Hematopoietic multipotent progenitor cell treated with erythropoietin and hydrocortisone succinate and interleukin-3 and kit ligand, for 4 days (in vitro differentiated cells): ENCODE data around the gene MFSD2B.
"Not testable (repeated sequence)": the region's sequence is repeated elsewhere in the genome, so short reads cannot be mapped to it uniquely, and the experiment has no call there.

ENCODE experiments used
- DNase-seq: peaks from one replicate; pipeline ENCODE4 v3.0.0-alpha.2; 2015

MFSD2B gene, protein sequence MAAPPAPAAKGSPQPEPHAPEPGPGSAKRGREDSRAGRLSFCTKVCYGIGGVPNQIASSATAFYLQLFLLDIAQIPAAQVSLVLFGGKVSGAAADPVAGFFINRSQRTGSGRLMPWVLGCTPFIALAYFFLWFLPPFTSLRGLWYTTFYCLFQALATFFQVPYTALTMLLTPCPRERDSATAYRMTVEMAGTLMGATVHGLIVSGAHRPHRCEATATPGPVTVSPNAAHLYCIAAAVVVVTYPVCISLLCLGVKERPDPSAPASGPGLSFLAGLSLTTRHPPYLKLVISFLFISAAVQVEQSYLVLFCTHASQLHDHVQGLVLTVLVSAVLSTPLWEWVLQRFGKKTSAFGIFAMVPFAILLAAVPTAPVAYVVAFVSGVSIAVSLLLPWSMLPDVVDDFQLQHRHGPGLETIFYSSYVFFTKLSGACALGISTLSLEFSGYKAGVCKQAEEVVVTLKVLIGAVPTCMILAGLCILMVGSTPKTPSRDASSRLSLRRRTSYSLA

GRCh38 chr2:24009680-24010476 lies at the start of gene MFSD2B:
MFSD2B (plus strand) TSS chr2:24010085; CDS start chr2:24010097, 12 bp downstream.
- DNase-seq: peak; percentile 80

GRCh38 chr2:23967846-23968245 lies 42.0 kb upstream of the MFSD2B start:
- DNase-seq: no peak

GRCh38 chr2:23976883-23977282 lies 33.0 kb upstream of the MFSD2B start:
- no peak for DNase-seq

- peak; percentile 82 for DNase-seq
Observed at GRCh38 chr2:23988371-23988770, 21.5 kb upstream of the MFSD2B start.

DNA sequence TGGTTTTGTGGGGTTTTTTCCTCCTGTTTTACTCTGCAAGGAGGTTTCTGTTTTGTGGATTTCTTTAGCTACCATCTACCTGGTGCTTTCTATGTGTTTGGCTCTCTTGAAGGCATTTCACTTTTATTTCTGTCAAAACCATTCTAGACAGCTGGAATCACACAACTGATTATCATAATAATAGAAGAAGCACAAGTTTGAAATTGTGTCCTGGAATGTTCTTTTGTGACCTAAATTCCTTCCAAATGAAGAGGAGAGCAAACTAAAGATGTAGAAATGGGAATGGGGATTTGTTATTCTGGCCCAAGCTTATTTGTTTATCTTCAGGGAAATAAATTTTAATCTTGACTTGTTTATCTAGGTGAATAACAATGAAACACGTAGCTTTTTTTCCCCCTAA lies 17.0 kb upstream of the MFSD2B start:
- no peak for DNase-seq

DNA sequence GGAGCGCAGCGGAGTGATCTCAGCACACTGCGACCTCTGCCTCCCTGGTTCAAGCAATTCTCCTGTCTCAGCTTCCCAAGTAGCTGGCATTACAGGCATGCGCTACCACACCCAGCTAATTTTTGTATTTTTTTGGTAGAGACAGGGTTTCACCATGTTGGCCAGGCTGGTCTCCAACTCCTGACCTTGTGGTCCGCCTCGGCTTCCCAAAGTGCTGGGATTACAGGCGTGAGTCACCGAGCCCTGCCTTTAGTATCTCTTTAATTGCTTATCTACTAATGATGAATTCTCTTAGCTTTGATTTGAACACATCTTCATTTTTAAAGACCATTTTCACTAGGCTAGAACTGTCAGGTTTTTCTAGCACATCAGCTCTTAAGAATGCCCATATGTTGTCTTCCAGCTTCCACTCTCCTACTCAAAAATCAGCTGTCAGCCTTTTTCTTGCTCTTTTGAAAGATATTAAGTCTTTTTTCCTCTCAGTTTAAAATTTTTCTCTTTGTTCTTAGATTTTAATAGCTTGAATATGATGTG lies 16.1 kb upstream of the MFSD2B start:
- DNase-seq: no peak

DNA sequence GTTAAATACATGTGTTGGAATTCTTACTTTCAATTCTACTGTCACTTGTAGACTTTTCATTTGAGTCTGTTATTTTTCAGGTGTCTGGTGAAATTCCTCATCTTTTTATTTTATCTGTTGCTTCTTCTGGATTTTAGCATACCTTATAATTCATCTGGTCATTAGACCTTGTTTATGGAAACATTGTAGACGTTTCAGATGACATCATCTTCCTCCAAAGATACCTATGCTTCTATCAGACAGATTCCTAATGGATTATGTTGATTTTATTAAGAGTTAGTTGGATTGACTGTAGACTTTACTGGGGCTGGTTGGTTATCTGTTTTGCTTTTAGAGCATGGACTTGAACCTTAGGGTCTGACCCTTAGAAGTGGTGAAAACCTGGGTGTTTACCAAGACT lies 15.3 kb upstream of the MFSD2B start:
- DNase-seq: no peak

GRCh38 chr2:24007693-24008092 lies 2.2 kb upstream of the MFSD2B start:
- no peak for DNase-seq

- DNase-seq: no peak
Observed at GRCh38 chr2:24008672-24009366, 1.1 kb upstream of the MFSD2B start.

GRCh38 chr2:24009367-24009679 lies 562 bp upstream of the MFSD2B start:
- DNase-seq: no peak

- DNase-seq: peak; percentile 54
Observed at GRCh38 chr2:24010477-24011249, 778 bp downstream of the MFSD2B start.

DNA sequence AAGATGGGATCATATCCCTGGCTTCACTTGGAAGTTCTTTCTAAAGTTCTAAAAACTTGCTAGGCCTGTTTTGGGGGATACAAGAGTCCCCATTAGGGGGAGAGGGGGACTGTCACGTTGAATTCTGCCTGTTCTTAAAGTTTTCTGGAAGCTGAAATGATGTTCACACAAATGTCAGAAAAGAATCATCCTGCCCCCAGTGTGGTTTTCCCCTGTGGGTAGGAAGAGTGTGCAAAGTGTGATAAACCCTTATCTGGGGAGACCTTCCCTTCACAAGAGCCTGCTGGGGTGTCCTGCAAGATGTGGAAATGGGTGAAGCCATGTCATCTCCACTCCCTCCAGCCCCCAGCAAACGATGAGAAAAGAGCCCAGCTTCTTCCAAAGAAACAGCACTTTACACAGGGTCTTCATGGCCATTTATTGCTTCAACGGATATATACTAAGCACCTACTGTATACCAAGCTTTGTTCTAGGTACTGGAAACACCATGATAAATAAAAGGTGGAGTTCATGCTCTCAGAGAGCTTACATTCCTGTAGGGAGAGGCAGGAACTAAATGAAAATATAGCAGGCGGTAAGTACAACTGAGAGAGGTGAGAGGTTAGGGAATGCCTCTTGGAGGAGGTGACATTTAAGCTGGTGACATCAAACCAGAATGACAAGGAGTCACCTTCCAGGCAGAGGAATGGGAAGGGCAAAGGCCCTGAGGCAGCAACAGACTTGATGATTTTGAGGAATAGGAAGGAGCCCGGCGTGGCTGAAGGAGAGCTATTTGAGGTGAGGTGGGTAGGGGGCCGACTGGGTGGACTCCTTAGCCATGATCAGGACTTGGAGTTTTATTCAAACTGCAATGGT lies 1.6 kb downstream of the MFSD2B start:
- DNase-seq: peak; percentile 99

DNA sequence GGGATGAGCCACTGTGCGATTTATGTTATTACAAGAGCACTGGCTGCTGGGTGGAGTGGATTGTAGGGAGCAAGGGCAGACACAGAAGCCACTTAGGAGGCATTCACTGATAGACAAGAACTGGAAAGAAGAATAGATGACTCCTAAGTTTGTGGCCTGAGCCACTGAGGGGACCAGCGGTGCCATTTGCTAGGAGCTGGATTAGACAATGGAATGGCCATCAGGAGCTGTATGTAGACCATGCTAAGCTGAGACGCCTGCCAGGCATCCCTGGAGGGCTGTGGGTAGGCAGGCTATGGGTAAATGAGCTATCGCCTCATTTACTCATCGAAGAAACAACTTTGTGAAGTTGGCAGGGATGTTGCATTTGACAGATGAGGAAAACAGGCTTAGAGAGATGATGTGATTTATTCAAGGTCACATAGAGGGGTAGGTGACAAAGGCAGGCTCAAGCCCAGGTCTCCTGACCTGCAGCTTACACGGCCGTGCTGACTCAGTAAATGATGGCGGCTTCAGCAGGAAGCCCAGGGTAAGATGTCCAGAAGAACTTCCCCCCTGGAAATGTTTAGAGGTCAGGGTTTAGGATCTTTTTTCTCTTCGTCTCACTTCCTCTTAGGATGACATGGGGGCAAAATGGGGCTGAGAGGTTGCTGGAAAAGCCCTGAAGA lies 2.8 kb downstream of the MFSD2B start:
- no peak for DNase-seq

GRCh38 chr2:24014902-24015301 lies 5.0 kb downstream of the MFSD2B start:
- not testable (repeated sequence) for DNase-seq

DNA sequence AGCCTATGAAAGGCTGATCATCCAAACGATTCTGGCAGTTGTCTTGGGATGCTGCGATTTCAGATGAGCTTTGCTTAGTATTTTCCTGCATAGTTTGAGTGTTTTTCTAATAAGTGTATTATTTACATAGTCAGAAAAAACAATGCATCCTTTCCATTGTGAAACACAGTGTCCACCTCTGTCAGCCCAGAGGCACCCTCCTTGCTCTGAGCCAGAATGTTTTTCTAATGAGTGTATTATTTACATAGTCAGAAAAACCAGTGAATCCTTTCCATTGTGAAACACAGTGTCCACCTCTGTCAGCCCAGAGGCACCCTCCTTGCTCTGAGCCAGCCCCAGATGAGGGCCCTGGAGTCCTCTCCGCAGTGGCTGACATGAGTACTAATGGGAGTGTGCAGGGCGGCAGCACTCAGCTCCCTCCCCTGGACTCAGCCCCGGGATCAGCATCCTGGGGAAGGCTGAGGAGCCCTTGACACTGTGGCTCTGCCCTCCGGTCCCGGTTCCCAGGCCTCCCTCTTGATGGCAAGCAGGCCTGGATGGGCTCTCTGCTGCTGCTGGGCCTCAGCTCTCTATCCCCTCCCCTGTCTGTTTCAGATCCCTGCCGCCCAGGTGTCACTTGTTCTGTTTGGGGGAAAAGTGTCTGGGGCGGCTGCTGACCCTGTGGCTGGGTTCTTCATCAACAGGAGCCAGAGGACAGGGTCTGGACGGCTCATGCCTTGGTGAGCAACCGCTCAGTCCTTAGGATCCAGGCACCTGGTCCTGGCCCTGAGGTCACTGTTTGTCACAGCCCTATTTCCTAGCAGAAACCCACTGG lies 5.9 kb downstream of the MFSD2B start:
- DNase-seq: no peak

DNA sequence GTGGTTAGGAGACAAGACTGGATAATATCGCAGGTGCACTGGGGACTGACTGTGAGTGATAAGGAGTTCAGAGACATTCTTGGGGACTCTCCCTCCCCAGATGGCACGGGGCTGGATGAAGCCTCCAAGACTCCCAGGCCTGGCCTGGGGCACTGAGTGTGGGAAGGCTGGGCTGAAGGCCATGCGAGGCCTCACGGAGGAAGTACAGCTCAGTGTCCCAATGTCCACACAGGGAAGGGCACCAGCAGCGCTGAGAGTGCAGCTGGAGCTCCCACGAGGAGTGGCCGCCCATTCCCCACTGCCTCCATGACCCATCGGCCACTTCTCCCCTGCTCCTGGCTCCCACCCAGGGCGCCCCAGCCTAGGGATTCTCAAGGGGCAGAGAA lies 6.5 kb downstream of the MFSD2B start:
- DNase-seq: peak; percentile 45

DNA sequence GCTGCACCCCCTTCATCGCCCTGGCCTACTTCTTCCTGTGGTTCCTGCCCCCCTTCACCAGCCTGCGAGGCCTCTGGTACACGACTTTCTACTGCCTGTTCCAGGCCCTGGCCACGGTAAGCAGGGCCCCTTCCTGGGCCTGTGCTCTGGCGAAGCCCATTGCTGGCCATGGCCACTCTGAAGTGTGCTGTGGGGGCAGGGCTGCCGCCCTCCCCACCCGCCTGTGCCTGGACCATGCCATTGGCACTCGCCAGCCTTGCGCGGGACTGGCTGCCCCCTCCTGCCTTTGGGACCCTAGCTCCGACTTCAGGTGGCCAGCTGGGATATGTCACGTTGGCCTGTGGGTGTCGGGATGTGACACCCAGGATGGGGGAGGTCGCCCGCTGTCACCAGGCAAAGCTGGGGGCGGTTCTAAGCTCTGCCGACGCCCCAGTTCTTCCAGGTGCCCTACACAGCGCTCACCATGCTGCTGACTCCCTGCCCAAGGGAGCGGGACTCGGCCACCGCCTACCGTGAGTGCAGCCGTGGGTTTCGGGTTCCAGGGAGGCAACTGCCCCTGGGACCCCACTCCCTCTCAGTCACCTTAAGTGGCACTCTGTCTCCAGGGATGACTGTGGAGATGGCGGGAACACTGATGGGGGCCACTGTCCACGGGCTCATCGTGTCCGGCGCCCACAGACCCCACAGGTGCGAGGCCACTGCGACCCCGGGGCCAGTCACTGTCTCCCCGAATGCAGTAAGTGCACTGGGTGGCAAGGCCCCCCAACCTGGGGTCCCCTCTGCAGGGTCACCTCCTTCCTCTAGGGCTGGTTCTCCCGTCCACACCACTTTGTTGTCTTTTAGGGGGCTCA lies 7.2 kb downstream of the MFSD2B start:
- DNase-seq: no peak

DNA sequence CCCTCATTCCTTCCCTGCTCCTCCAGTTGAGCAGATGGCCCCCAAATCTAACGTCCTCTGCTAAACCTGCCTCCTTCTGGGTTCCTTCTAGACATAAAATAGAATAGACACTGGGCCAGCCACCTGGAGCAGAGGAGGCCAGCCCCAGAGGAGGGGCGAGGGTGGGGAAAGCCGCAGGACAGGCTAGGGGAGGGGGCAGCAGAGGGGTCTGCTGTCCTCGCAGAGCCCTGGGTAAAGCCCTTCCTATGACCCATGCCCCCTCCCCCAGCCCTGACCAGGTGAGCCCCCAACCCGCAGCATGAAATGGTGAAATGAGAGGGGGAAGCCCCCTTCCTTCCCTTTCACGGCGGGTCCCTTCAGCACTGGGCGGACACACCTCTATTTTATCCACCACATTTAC lies 7.8 kb downstream of the MFSD2B start:
- DNase-seq: no peak

DNA sequence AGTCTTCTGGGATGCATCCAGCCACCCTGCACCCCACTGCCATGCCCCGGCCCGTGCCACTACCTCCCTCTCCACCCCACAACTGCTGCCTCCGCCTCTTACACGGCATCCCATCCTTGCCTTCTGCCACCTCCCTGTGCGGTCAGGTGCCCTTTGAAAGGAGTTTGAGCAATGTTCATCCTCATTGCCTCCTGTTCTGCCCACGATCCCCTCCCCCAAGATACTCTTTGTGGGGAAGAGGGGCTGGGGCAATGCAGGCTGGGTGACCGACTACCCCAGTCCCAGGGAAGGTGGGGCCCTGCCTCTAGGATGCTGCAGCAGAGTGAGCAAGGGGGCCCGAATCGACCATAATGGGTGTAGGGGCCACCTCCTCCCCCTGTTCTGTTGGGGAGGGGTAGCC lies 8.4 kb downstream of the MFSD2B start:
- no peak for DNase-seq
